Neural cell (in vitro differentiated cells): Measurements from ENCODE around the gene COL13A1. TPM values are rescaled to one million over a fixed set of nuclear protein-coding genes. Genes with fewer than 3 reads are reported as not detected.

ENCODE experiments used
- H2AFZ ChIP-seq: fragments of 200-600, 300-800 bp; sonication (generic), shearing (Covaris generic); 2 replicates; pipeline ENCODE4 v1.6.0; 2014; ENCODE audit warnings: low read depth, mild to moderate bottlenecking, antibody characterized with exemption, low read length, moderate library complexity
- H3F3A ChIP-seq: fragments of 200-600 bp; shearing (Covaris generic); 2 replicates; pipeline ENCODE4 v1.6.1; 2016; ENCODE audit warnings: mild to moderate bottlenecking, moderate library complexity, mixed read lengths, antibody characterized with exemption, low read length; ENCODE audit not compliant: insufficient read depth, poor library complexity, severe bottlenecking
- H3K27ac ChIP-seq: fragments of 200-600, 300-800 bp; sonication (generic), shearing (Covaris generic); 2 replicates; pipeline ENCODE4 v1.5.1; 2014; ENCODE audit warnings: mild to moderate bottlenecking, low read length, moderate library complexity
- H3K27me3 ChIP-seq: fragments of 300-800, 200-600 bp; sonication (generic), shearing (Covaris generic); 2 replicates; pipeline ENCODE4 v1.6.0; 2014; ENCODE audit warnings: mild to moderate bottlenecking, low read depth, low read length, moderate library complexity; ENCODE audit not compliant: insufficient read depth
- H3K36me3 ChIP-seq: fragments of 300-800, 200-600 bp; sonication (generic), shearing (Covaris generic); 2 replicates; pipeline ENCODE4 v1.5.1; 2014; ENCODE audit warnings: mild to moderate bottlenecking, antibody characterized with exemption, low read length, moderate library complexity; ENCODE audit not compliant: insufficient read depth
- H3K4me2 ChIP-seq: fragments of 300-800, 200-600 bp; sonication (generic), shearing (Covaris generic); 2 replicates; pipeline ENCODE4 v1.6.0; 2014; ENCODE audit warnings: mild to moderate bottlenecking, low read length
- H3K4me3 ChIP-seq: fragments of 300-800, 200-600 bp; sonication (generic), shearing (Covaris generic); 2 replicates; pipeline ENCODE4 v1.5.1; 2014; ENCODE audit warnings: mild to moderate bottlenecking, low read length, moderate library complexity
- H3K79me2 ChIP-seq: fragments of 200-600 bp; shearing (Covaris generic); replicated peaks from 2 replicates; pipeline ENCODE4 v1.6.0; 2014; ENCODE audit warnings: mild to moderate bottlenecking, low read length, moderate library complexity; ENCODE audit not compliant: insufficient read depth
- H3K9ac ChIP-seq: fragments of 300-800, 200-600 bp; sonication (generic), shearing (Covaris generic); 2 replicates; pipeline ENCODE4 v1.6.1; 2016; ENCODE audit warnings: mild to moderate bottlenecking, low read length, mixed read lengths
- H3K9me2 ChIP-seq: fragments of 200-600 bp; shearing (Covaris generic); 2 replicates; pipeline ENCODE4 v1.6.1; 2016; ENCODE audit warnings: mild to moderate bottlenecking, low read length, mixed read lengths; ENCODE audit not compliant: insufficient read depth
- H3K9me3 ChIP-seq: fragments of 200-600, 300-800 bp; sonication (generic), shearing (Covaris generic); 2 replicates; pipeline ENCODE4 v1.6.1; 2016; ENCODE audit warnings: mild to moderate bottlenecking, mixed run types, low read length, moderate library complexity, mixed read lengths
- H4K20me1 ChIP-seq: fragments of 200-600 bp; shearing (Covaris generic); 2 replicates; pipeline ENCODE4 v1.6.1; 2016; ENCODE audit warnings: mild to moderate bottlenecking, mixed run types; ENCODE audit not compliant: insufficient read depth
- EP300 ChIP-seq: fragments of 450-650 bp; conservative IDR thresholded peaks from 2 replicates; pipeline ENCODE4 v1.6.1; 2014; ENCODE audit warnings: antibody characterized with exemption, mild to moderate bottlenecking, moderate library complexity; ENCODE audit not compliant: poor library complexity, severe bottlenecking
- EZH2 ChIP-seq: fragments of 200-600, 300-800 bp; shearing (Covaris generic), sonication (generic); IDR thresholded peaks from 2 replicates; pipeline ENCODE4 v1.6.1; 2014; ENCODE audit warnings: antibody characterized with exemption, low read length, borderline replicate concordance, mild to moderate bottlenecking; ENCODE audit not compliant: insufficient read depth, poor library complexity, severe bottlenecking
- MXI1 ChIP-seq: fragments of 450-650 bp; conservative IDR thresholded peaks from 2 replicates; pipeline ENCODE4 v1.6.1; 2014; ENCODE audit warnings: antibody characterized with exemption, mild to moderate bottlenecking; ENCODE audit not compliant: poor library complexity, severe bottlenecking
- POLR2AphosphoS5 ChIP-seq: IDR thresholded peaks from 2 replicates; pipeline ENCODE4 v1.6.1; 2012
- RAD21 ChIP-seq: fragments of 450-650 bp; conservative IDR thresholded peaks from 2 replicates; pipeline ENCODE4 v1.6.1; 2014; ENCODE audit warnings: antibody characterized with exemption, mild to moderate bottlenecking, moderate library complexity
- SMC3 ChIP-seq: fragments of 450-650 bp; conservative IDR thresholded peaks from 2 replicates; pipeline ENCODE4 v1.6.1; 2014; ENCODE audit warnings: antibody characterized with exemption, mild to moderate bottlenecking, moderate library complexity; ENCODE audit not compliant: poor library complexity
- TAF1 ChIP-seq: IDR thresholded peaks from 2 replicates; pipeline ENCODE4 v1.6.1; 2012; ENCODE audit warnings: low read depth
- polyA plus RNA-seq: library from polyadenylated mRNA; depleted of rRNA; stranded (reverse); fragments of >200 nt; gene quantifications from 2 replicates; pipeline ENCODE4 v1.2.3, GENCODE V29; 2014
- TF ChIP-seq, protein P1 (sequence below): fragments of 450-650 bp; IDR thresholded peaks from 2 replicates; pipeline ENCODE4 v1.5.1; 2014; ENCODE audit warnings: antibody characterized with exemption, mild to moderate bottlenecking, moderate library complexity; ENCODE audit not compliant: poor library complexity, severe bottlenecking
- TF ChIP-seq, protein P2 (sequence below): IDR thresholded peaks from 2 replicates; pipeline ENCODE4 v1.6.1; 2012; ENCODE audit warnings: borderline replicate concordance

Gene COL13A1
- polyA plus RNA-seq, 1 donor from 2014 or later: 4.7 TPM

DNA sequence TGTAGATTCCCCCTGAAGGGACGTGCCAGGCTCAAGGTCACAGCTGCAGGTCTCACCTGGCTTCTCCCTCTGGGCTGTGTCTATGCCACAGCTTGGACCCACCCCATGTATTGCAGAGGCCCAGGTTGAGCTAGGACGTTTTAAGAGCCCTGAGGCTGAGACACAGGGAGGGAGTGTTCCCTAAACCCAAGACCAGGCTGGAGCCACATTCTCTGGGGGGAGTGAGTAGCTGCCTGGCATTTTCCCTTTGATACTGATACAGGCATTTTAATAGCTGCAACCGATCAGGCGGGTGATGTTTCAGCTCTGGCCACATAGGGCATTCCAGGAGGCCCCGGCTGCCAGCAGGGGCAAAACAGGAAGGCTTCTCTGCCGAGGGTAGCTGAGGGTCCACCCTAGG is 13.4 kb downstream of the COL13A1 start:
- no peak overlapping the region for H3K27ac ChIP-seq
- no peak overlapping the region for H3K4me2 ChIP-seq
- TF ChIP-seq EP300 (no peak), MXI1 (no peak), SMC3 (no peak), POLR2AphosphoS5 (no peak), TAF1 (no peak), EZH2 (no peak), RAD21 (no peak)
- TF ChIP-seq, protein P1, sequence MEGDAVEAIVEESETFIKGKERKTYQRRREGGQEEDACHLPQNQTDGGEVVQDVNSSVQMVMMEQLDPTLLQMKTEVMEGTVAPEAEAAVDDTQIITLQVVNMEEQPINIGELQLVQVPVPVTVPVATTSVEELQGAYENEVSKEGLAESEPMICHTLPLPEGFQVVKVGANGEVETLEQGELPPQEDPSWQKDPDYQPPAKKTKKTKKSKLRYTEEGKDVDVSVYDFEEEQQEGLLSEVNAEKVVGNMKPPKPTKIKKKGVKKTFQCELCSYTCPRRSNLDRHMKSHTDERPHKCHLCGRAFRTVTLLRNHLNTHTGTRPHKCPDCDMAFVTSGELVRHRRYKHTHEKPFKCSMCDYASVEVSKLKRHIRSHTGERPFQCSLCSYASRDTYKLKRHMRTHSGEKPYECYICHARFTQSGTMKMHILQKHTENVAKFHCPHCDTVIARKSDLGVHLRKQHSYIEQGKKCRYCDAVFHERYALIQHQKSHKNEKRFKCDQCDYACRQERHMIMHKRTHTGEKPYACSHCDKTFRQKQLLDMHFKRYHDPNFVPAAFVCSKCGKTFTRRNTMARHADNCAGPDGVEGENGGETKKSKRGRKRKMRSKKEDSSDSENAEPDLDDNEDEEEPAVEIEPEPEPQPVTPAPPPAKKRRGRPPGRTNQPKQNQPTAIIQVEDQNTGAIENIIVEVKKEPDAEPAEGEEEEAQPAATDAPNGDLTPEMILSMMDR: no peak
- TF ChIP-seq, protein P2, sequence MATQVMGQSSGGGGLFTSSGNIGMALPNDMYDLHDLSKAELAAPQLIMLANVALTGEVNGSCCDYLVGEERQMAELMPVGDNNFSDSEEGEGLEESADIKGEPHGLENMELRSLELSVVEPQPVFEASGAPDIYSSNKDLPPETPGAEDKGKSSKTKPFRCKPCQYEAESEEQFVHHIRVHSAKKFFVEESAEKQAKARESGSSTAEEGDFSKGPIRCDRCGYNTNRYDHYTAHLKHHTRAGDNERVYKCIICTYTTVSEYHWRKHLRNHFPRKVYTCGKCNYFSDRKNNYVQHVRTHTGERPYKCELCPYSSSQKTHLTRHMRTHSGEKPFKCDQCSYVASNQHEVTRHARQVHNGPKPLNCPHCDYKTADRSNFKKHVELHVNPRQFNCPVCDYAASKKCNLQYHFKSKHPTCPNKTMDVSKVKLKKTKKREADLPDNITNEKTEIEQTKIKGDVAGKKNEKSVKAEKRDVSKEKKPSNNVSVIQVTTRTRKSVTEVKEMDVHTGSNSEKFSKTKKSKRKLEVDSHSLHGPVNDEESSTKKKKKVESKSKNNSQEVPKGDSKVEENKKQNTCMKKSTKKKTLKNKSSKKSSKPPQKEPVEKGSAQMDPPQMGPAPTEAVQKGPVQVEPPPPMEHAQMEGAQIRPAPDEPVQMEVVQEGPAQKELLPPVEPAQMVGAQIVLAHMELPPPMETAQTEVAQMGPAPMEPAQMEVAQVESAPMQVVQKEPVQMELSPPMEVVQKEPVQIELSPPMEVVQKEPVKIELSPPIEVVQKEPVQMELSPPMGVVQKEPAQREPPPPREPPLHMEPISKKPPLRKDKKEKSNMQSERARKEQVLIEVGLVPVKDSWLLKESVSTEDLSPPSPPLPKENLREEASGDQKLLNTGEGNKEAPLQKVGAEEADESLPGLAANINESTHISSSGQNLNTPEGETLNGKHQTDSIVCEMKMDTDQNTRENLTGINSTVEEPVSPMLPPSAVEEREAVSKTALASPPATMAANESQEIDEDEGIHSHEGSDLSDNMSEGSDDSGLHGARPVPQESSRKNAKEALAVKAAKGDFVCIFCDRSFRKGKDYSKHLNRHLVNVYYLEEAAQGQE: no peak
- no peaks in the 10 kb centered on the region for H3F3A ChIP-seq
- no peaks in the 10 kb centered on the region for H4K20me1 ChIP-seq
- H3K9me3 ChIP-seq: no peaks in the 10 kb centered on the region
- H3K27me3 ChIP-seq: no peaks in the 10 kb centered on the region
- no peak overlapping the region for H3K9ac ChIP-seq
- H2AFZ ChIP-seq: no peak overlapping the region
- no peak overlapping the region for H3K4me3 ChIP-seq
- no peaks in the 10 kb centered on the region for H3K79me2 ChIP-seq
- no peaks in the 10 kb centered on the region for H3K36me3 ChIP-seq
- no peaks in the 10 kb centered on the region for H3K9me2 ChIP-seq

DNA sequence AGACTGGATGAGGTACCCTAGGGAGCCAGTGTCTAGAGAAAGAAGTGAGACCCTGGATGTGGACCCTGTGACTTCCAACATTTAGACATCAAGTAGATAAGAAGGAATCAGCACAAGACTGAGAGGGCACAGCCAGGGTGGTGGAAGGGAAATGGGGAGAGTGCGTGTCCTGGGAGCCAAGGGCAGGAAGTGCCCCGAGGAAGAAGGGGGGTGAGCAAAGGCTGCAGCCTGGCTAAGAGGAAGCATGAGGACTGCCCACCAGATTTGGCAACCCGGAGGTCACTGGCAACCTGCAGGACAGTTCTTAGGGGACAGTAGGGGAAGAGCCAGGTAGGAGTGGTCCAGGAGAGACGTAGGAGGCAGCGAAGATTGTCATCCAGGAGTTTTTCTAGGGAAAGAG is 14.8 kb downstream of the COL13A1 start:
- Histone ChIP-seq H3K9me3 (no peaks in the 10 kb centered on the region), H3K4me2 (no peak overlapping the region), H3K36me3 (no peaks in the 10 kb centered on the region), H3K27ac (no peak overlapping the region), H3K79me2 (no peaks in the 10 kb centered on the region), H3K9me2 (no peaks in the 10 kb centered on the region), H3K9ac (no peak overlapping the region), H2AFZ (no peak overlapping the region), H4K20me1 (no peaks in the 10 kb centered on the region), H3K4me3 (no peak overlapping the region), H3K27me3 (no peaks in the 10 kb centered on the region), H3F3A (no peaks in the 10 kb centered on the region)
- TF ChIP-seq SMC3 (no peak), MXI1 (no peak), RAD21 (no peak), TAF1 (no peak), EZH2 (no peak), POLR2AphosphoS5 (no peak), EP300 (no peak)
- TF ChIP-seq, protein P2: no peak
- TF ChIP-seq, protein P1: no peak
